ENCODE measurements around the gene TPD52L1.

TPD52L1 gene

GRCh38 chr6:125245523-125246264 is 92.1 kb downstream of the TPD52L1 start:
- no peak for DNase-seq

DNA sequence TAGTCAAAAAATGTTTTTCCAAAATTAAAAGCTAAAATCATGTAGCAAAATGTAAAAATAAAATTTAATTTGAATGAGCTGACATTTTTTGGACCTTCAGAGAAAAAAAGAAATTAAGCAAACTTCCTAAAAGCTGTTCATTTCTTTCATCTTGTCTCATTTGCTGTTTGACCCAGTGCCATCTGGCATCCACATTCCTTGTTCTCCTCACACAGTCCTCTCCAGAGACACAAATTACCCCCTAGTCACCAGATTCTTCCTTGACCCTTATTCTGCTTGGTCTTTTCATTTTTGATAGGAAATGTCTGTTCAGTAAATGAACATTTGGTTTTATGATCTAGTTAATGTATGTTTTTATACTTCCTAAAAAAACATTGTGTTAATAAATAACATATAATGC is 93.0 kb downstream of the TPD52L1 start:
- no peak for DNase-seq

DNA sequence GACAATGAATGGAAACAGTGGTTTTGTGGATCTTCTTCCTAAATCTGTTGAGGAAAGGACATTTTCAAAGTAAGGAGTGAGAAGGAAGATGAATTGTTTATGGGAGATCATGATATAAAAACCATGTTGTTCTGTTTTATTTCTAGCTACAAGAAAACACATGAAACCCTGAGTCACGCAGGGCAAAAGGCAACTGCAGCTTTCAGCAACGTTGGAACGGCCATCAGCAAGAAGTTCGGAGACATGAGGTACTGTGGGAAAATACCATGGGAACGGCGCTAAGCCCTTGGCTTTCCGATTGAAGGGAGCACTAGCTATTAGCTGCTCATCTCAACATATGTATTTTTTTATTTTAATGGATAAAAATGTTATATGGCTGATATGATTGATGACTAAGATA is 94.6 kb downstream of the TPD52L1 start:
- no peak for DNase-seq

GRCh38 chr6:125250511-125250910 is 96.9 kb downstream of the TPD52L1 start:
- DNase-seq = no peak

- DNase-seq = no peak
Observed at GRCh38 chr6:125251516-125252220, 98.1 kb downstream of the TPD52L1 start.

DNA sequence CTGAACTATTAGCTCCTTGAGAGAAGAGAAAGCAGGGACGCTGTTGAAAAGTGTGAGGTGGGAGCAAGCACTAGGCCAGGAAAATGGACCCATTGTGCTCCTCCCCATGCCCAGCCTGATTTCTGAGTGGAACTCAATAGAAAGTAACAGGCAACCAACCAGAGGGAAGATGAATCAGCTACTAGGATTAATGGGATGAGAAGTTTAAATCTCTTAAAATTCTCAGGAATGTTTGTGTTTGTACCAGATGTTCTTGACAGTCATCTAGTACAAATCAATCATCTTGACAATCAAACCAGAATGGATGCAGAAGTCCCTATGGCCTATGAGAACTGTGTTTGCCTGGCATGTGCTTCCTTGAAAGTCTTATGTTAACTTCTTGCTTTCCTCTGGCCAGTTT is 99.3 kb downstream of the TPD52L1 start:
- DNase-seq = no peak

GRCh38 chr6:125253881-125254280 is 100.3 kb downstream of the TPD52L1 start:
- no peak for DNase-seq

- no peak for DNase-seq
Observed at GRCh38 chr6:125254321-125254720, 100.7 kb downstream of the TPD52L1 start.

DNA sequence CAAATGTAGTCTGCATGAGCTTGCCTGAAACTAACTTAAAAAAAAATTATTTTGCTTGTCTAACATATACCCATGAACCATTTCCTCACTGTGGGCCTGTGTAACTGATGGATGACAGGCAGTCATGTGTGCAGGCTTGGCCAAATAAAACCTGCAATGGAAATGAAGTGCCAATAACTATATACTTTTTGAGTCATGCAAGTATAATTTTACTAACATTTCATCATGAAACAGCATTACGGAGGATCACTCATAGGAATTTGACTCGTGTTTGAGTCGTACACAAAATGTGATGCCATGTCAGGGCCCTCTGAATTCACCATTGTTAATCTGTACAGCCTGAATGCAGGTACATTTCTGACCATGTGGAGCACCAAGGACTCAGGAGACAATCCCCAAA is 101.6 kb downstream of the TPD52L1 start:
- no peak for DNase-seq

GRCh38 chr6:125257351-125257750 is 103.8 kb downstream of the TPD52L1 start:
- no peak for DNase-seq

- DNase-seq = peak; percentile 74 to 80
Observed at GRCh38 chr6:125258651-125259353, 105.2 kb downstream of the TPD52L1 start.

- DNase-seq = no peak
Observed at GRCh38 chr6:125259354-125259736, 105.8 kb downstream of the TPD52L1 start.

DNA sequence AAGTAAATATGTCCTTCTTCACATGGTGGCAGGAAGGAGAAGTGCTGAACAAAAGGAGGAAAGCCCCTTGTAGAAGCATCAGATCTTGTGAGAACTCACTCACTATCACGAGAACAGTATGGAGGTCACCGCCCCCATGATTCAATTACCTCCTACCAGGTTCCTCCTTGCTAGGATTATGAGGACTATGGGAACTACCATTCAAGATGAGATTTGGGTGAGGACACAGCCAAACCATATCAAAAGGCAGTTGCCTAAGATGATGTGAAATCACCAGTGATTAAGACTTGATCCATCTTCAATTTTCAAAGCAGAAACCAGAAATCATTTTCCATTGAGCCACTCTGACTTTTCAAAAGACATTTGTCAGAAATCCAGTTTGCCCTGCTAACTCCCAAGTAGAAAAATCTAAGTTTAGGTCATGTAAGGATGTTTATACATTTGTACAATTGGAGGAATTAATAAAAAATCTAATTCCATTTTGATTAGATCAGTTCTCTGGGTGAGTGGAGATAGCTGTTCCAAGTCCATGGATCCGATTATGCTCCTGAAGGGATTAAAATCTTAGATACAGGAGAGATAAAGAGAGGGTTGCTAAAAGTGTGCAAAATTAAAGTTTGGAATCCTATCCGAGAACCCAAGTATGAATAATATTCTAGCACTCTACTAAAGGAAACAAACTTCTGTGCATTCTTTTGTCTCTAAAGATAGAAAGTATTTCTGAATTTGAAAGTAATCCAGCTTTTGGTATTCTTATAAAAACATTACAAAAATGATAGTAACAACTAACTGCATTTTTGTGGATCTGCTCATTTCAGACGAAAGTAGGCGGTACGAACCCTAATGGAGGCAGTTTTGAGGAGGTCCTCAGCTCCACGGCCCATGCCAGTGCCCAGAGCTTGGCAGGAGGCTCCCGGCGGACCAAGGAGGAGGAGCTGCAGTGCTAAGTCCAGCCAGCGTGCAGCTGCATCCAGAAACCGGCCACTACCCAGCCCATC is 108.7 kb downstream of the TPD52L1 start:
- DNase-seq = peak; percentile 3 to 4

DNA sequence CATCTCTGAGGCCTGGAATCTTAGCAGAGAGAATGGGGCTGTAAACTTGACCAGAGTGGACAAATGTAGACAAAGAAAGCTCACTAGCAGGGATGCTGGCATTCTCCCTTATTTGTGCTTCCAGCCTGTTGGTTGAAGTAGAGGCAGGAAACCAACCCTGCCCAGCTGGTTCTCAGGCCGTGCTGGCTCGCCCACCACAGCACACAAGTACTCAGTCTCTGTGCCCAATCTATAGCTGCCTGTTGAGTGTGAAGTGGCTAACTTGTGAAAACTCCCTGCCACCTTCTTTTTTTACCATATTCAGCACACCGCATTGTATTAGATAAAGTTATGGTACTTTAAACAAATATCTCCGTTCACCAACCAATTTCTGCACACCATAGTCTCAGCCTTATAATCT is 110.9 kb downstream of the TPD52L1 start:
- DNase-seq = no peak

DNA sequence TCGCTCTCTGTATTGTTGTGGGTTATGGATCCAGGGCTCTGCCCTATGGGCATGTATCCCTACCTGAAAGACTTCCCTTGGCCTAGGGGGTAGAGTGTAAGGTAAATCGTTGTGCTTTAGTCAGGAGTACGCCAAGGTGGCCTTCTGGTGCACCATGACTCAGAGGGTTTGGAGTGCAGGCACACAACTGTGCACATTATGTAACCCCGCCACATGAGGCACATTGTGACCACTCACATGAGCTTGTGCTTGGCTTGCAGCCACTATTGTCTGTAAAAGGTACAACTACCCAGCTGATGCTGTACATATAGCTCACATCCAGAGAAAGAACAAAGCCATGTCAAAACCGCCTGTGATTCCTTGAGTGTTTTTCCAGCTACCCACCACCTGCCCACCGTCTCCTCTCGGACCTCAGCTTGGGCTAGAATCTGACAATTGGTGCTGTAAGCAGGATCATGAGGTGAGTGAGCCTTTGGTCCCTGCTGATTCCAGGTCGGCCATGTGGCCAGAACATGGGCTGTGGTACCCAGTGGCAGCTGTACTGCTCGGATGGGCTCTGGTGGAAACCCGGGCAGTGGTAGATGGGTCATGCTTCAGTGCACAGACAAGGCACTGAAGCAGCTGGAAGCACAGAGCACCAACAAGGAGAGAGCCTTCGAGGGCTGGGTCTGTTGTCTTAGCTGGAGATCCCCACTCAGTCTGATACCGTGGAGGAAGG is 114.4 kb downstream of the TPD52L1 start:
- DNase-seq = no peak

GRCh38 chr6:125268765-125269164 is 115.2 kb downstream of the TPD52L1 start:
- no peak for DNase-seq

DNA sequence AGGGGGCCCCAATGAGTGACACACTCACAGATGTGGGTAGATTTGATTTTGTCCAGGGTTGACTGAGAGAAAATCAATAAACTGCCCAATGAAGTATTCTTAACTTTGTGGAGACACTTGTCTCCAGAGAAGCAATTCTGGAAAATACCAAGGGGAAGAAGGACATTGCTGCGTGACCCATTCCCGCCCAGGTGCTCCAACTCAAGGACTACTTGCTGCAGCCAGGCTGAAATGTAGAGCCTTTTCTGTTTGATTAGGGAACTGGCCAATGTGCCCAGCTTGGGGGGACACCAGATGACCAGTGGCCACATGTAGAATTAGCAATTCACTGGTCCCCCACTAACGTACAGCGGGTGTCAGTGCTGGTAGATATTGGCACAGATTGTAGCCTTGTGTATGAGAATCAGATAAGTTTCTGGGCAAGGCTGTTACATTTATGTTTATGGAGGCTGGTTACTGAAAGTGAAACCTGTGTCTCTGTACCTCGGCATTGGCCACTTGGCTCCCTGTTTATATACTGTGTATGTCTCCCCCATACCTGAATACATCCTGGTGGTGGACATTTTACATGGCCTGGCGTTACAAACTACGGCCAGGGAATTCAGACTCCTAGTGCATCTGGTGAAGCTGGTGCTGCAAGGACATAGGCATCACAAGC is 115.9 kb downstream of the TPD52L1 start:
- no peak for DNase-seq

- DNase-seq = no peak
Observed at GRCh38 chr6:125270380-125270779, 116.8 kb downstream of the TPD52L1 start.

GRCh38 chr6:125271486-125272159 is 118.0 kb downstream of the TPD52L1 start:
- DNase-seq = no peak

DNA sequence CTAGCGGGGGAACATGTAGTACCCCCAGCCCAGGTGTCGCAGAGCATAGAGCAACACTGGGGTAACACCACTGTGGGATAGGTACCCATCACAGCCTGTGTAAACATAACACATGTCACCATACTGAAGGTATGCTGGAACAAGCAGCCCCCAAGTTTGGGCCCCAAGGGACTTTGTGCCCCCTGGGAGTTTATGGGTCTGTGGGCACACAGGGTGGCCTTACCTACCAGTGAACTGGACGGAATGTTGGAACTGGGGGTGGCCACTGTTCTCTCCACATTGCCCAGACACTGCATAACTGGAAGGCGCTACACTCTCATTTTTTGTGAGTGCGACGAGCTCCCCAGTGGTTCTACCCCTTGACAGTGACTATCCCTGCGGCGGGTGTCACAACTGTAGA is 119.7 kb downstream of the TPD52L1 start:
- DNase-seq = no peak

DNA sequence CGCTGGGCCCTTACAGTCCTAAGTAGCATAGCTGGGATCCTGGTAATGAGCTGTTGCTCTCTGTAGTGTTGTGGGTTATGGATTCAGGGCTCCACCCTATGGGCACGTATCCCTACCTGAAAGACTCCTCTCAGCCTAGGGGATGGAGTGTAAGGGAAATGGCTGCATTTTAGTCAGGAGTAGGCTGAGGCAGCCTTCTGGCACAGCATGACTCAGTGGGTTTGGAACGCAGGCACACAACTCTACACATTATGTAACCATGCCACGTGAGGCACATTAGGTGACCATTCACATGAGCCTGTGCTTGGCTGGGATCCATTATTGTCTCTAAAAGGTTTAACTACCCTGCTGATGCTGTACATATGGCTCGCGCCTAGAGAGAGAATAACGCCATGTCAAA is 120.4 kb downstream of the TPD52L1 start:
- no peak for DNase-seq
